Right lobe of liver (tissue), 4 donors: ENCODE measurements around the gene CACNA2D1.

Experiments used
- POLR2A ChIP-seq: fragments of 450-650 bp; IDR thresholded peaks from one replicate; pipeline ENCODE4 v1.6.1; 2017; ENCODE audit warnings: antibody characterized with exemption, mild to moderate bottlenecking
- TF ChIP-seq, protein P1 (sequence below), 4 donors: fragments of 200-600 bp in 3 of 4; fragments of 450-650 bp in 1 of 4; IDR thresholded peaks; one replicate each; pipeline versions ENCODE4 v1.5.1 to v1.8.0; 2016 to 2022; ENCODE audit warnings: antibody characterized with exemption in 4 of 4, mild to moderate bottlenecking in 2 of 4
- donor health status: DM: no; HTN: no; CAD: no.
- donor health status: DM: no; HTN: no; CAD: no.
- donor health status: DM: no; HTN: yes; CAD: no.

DNA sequence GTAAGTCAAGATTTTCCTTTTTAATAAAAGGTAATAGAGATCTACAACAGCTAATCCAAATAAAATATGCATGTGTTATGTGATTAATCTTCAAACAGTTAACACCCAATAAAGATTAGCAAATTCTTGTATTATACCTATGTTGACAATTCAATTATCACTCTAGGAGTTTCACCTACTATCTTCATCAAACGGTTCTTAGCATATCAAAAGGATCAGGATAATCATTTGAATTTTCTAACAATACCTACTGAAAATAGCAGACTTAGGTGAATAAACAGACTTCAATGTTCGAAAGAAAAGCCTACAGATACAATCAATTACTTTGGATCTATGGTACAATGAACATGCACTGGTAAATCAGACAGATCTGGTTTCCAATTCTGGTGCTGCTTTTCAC, 268.3 kb downstream of the CACNA2D1 start:
- TF ChIP-seq, protein P1, sequence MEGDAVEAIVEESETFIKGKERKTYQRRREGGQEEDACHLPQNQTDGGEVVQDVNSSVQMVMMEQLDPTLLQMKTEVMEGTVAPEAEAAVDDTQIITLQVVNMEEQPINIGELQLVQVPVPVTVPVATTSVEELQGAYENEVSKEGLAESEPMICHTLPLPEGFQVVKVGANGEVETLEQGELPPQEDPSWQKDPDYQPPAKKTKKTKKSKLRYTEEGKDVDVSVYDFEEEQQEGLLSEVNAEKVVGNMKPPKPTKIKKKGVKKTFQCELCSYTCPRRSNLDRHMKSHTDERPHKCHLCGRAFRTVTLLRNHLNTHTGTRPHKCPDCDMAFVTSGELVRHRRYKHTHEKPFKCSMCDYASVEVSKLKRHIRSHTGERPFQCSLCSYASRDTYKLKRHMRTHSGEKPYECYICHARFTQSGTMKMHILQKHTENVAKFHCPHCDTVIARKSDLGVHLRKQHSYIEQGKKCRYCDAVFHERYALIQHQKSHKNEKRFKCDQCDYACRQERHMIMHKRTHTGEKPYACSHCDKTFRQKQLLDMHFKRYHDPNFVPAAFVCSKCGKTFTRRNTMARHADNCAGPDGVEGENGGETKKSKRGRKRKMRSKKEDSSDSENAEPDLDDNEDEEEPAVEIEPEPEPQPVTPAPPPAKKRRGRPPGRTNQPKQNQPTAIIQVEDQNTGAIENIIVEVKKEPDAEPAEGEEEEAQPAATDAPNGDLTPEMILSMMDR (IDR thresholded peaks at IDR 0.05), result no peak
- no peak for TF ChIP-seq POLR2A
